D721Med (cell line): ENCODE results near the gene TMEM222.

Experiments
- DNase-seq: peaks from one replicate; pipeline ENCODE4 v3.0.0; 2011; ENCODE audit warnings: low spot score; ENCODE audit not compliant: insufficient read length
- FAIRE-seq: peaks from 2 replicates; lab custom pipeline; 2011; peaks lifted over from hg19 to GRCh38; lab: Jason Lieb, UNC
- CTCF ChIP-seq: IDR thresholded peaks from 2 replicates; pipeline ENCODE4 v1.5.1; 2012; ENCODE audit warnings: mild to moderate bottlenecking, control low read depth; ENCODE audit not compliant: insufficient read depth; ENCODE audit errors: missing control alignments

Gene TMEM222

GRCh38 chr1:27372022-27372807 lies 50.3 kb downstream of the TMEM222 start:
- TF ChIP-seq CTCF: no peak
- DNase-seq (no peak), FAIRE-seq (no peak)

GRCh38 chr1:27372808-27373690 lies 51.1 kb downstream of the TMEM222 start:
- FAIRE-seq (no peak), DNase-seq (no peak)
- TF ChIP-seq CTCF: no peak

- FAIRE-seq (no peak), DNase-seq (no peak)
- TF ChIP-seq CTCF: no peak
Measured at GRCh38 chr1:27374362-27375086, 52.6 kb downstream of the TMEM222 start, which contains the start of gene FCN3. Gene FCN3, minus strand, starts transcription at chr1:27374824. Its CDS starts 6 bp downstream, at chr1:27374818.

GRCh38 chr1:27377760-27378495 lies 56.0 kb downstream of the TMEM222 start:
- no peak for DNase-seq
- no peak for TF ChIP-seq CTCF
- no peak for FAIRE-seq

GRCh38 chr1:27379564-27380122 lies 57.7 kb downstream of the TMEM222 start:
- DNase-seq (no peak), FAIRE-seq (no peak)
- no peak for TF ChIP-seq CTCF

GRCh38 chr1:27380224-27380623 lies 58.3 kb downstream of the TMEM222 start:
- no peak for TF ChIP-seq CTCF
- FAIRE-seq (no peak), DNase-seq (no peak)
